ENCODE measurements around the gene STYXL1.

Gene STYXL1

GRCh38 chr7:75960372-75960771, 87.4 kb downstream of the STYXL1 start:
- no peaks in the 10 kb centered on the region for H3K79me2 ChIP-seq (ENCODE audit: control insufficient read depth, low read length)

GRCh38 chr7:75958802-75959543, 88.8 kb downstream of the STYXL1 start:
- H3K9me2 ChIP-seq (replicated peaks; ENCODE audit: control insufficient read depth, low read length): no peaks in the 10 kb centered on the region
- TF ChIP-seq CTCF (IDR thresholded peaks at IDR 0.05; ENCODE audit: low read depth, low read length, poor library complexity, severe bottlenecking): no peak
- no peaks in the 10 kb centered on the region for H3K27me3 ChIP-seq (ENCODE audit: control insufficient read depth, low read length)
- no peaks in the 10 kb centered on the region for H3F3A ChIP-seq (ENCODE audit: control insufficient read depth, insufficient read depth)
- H3K4me3 ChIP-seq (ENCODE audit: low read length): no peak overlapping the region
- H3K4me1 ChIP-seq (ENCODE audit: control insufficient read depth, low read length): no peaks in the 10 kb centered on the region
- 0 out of 2 replicates have a peak, but pooled peaks cover 4% of the 10 kb centered on the region for H3K36me3 ChIP-seq (ENCODE audit: control insufficient read depth, low read length)
- H3K79me2 ChIP-seq (ENCODE audit: control insufficient read depth, low read length): no peaks in the 10 kb centered on the region
- no peak overlapping the region for H3K27ac ChIP-seq (ENCODE audit: low read depth, low read length)
- H3K9me3 ChIP-seq (ENCODE audit: control insufficient read depth, insufficient read depth, low read length): no peaks in the 10 kb centered on the region
- H3K4me2 ChIP-seq (ENCODE audit: low read length): no peak overlapping the region
- 0 out of 2 replicates have a peak, but pooled peaks cover 3% of the 10 kb centered on the region for H4K20me1 ChIP-seq (ENCODE audit: control insufficient read depth, insufficient read depth, low read depth, low read length)

More at GRCh38 chr7:75960372-75960771, 87.4 kb downstream of the STYXL1 start:
- Histone ChIP-seq H3K9me2 (replicated peaks; ENCODE audit: control insufficient read depth, low read length) (no peaks in the 10 kb centered on the region), H3K4me2 (ENCODE audit: low read length) (no peak overlapping the region), H3K4me1 (ENCODE audit: control insufficient read depth, low read length) (no peaks in the 10 kb centered on the region), H3K27ac (ENCODE audit: low read depth, low read length) (no peak overlapping the region), H3K27me3 (ENCODE audit: control insufficient read depth, low read length) (no peaks in the 10 kb centered on the region), H4K20me1 (ENCODE audit: control insufficient read depth, insufficient read depth, low read depth, low read length) (0 out of 2 replicates have a peak, but pooled peaks cover 3% of the 10 kb centered on the region), H3K36me3 (ENCODE audit: control insufficient read depth, low read length) (no peaks in the 10 kb centered on the region), H3K9me3 (ENCODE audit: control insufficient read depth, insufficient read depth, low read length) (no peaks in the 10 kb centered on the region), H3K4me3 (ENCODE audit: low read length) (no peak overlapping the region), H3F3A (ENCODE audit: control insufficient read depth, insufficient read depth) (no peaks in the 10 kb centered on the region)
- TF ChIP-seq EZH2phosphoT487 (IDR thresholded peaks at IDR 0.05; ENCODE audit: borderline replicate concordance, low read length): no peak
- TF ChIP-seq CTCF (IDR thresholded peaks at IDR 0.05; ENCODE audit: low read depth, low read length, poor library complexity, severe bottlenecking): no peak

- no peaks in the 10 kb centered on the region for H3K4me1 ChIP-seq (ENCODE audit: control insufficient read depth, low read length)
- H3K36me3 ChIP-seq (ENCODE audit: control insufficient read depth, low read length): 0 out of 2 replicates have a peak, but pooled peaks cover 4% of the 10 kb centered on the region
- H3K27ac ChIP-seq (ENCODE audit: low read depth, low read length): no peak overlapping the region
- H3K9me2 ChIP-seq (replicated peaks; ENCODE audit: control insufficient read depth, low read length): no peaks in the 10 kb centered on the region
- H3K79me2 ChIP-seq (ENCODE audit: control insufficient read depth, low read length): no peaks in the 10 kb centered on the region
- no peak for TF ChIP-seq CTCF (IDR thresholded peaks at IDR 0.05; ENCODE audit: low read depth, low read length, poor library complexity, severe bottlenecking)
- TF ChIP-seq EZH2phosphoT487 (IDR thresholded peaks at IDR 0.05; ENCODE audit: borderline replicate concordance, low read length): no peak
- no peaks in the 10 kb centered on the region for H3K27me3 ChIP-seq (ENCODE audit: control insufficient read depth, low read length)
- H3K4me3 ChIP-seq (ENCODE audit: low read length): no peak overlapping the region
- H3K4me2 ChIP-seq (ENCODE audit: low read length): no peak overlapping the region
- no peaks in the 10 kb centered on the region for H3K9me3 ChIP-seq (ENCODE audit: control insufficient read depth, insufficient read depth, low read length)
- H4K20me1 ChIP-seq (ENCODE audit: control insufficient read depth, insufficient read depth, low read depth, low read length): no peaks in the 10 kb centered on the region
- H3F3A ChIP-seq (ENCODE audit: control insufficient read depth, insufficient read depth): no peaks in the 10 kb centered on the region
Observed at GRCh38 chr7:75957021-75957736, 90.6 kb downstream of the STYXL1 start.
